Measurements from ENCODE around the gene RICTOR. TPM values are rescaled to one million over a fixed set of nuclear protein-coding genes. Genes with fewer than 3 reads are reported as not detected.

RICTOR gene
- total RNA-seq, 1 donor from 2014 or later: 38.6 TPM

DNA sequence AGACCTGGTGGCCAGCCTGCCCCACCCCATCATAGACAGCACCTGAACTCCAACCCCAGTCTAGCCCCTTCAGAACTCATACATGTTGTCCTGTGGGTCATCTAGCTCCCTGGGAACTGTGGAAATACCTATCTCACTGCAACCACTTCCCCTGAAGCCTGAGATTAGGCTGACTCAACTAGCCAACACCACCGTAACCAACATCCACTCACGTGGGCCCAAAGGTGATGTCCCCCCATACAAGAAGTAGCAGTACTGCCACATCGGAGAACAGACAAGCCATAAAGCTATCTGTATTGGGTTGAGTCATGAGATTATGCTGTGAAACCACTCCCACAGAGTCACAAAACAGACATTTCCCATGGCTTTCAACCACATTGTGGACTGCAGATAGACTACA is 181.8 kb downstream of the RICTOR start:
- intact Hi-C loops (cut with micrococcal nuclease): no loop called here

DNA sequence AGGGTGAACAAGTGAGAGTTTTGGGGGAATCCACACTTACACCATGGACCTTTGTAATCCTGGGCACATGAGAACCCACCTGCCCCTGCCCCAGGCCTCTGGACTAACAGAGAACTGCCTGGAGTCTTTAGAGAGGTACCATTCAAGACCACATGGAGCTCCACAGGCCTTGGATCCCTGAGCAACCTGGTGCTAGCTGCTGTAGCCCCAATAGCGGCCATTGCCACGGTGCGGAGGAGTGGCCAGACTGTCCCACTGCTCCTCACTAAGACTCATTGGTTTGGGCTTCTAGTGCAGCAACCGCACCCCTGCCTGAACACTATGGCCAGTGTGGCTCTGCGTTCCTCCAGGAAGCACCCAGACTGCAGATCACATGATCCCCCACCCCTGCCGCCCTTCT is 182.6 kb downstream of the RICTOR start:
- intact Hi-C loops (cut with micrococcal nuclease): no loop called here

DNA sequence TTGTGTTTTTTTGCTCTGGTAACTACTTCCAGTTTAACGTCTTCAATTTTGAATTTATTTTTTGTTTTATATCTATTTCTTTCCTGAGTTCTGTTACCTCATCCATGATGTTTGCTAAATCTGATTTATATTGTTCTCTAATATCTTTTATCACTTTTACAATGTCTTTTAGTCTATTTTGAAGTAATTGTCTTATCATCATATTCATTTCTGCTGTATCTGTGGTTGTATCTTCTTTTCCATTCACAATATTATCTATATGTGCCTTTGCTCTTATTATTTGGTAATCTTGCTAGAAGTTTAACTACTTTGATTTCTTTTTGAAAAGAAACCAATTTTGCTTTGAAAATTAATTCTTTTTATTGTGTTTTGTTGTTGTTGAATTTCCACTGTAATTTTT is 184.8 kb downstream of the RICTOR start:
- intact Hi-C loops (cut with micrococcal nuclease): no loop called here

DNA sequence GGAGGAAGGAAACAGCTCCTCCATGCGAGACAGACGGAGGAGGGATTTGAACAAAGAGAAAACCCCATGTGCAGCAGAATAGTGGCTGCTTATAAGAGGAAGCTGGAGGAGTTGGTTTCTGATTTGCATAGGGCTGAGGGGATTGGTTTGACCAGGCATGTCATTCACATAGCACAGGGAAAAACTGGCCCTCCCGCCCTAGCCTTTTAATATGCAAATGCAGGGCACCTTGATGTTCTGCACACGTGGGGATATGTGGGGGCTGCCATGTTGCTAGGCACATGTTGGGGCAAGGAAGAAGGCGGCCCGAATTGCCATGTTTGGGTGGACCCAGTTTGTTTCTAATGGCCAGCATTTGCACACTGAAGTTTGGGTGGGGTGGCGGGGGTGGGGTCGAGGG is 186.2 kb downstream of the RICTOR start:
- intact Hi-C loops (cut with micrococcal nuclease): no loop called here

Other genes starting within 250 kb of the RICTOR start
- not detected in 2 replicates for gene OSMR, start 228.4 kb downstream of the RICTOR start, total RNA-seq
- gene FYB1, start 145.2 kb upstream of the RICTOR start, total RNA-seq: 193 and 203 TPM in 2 replicates